ENCODE results near the gene SPAG6.

- TF ChIP-seq, protein P1, sequence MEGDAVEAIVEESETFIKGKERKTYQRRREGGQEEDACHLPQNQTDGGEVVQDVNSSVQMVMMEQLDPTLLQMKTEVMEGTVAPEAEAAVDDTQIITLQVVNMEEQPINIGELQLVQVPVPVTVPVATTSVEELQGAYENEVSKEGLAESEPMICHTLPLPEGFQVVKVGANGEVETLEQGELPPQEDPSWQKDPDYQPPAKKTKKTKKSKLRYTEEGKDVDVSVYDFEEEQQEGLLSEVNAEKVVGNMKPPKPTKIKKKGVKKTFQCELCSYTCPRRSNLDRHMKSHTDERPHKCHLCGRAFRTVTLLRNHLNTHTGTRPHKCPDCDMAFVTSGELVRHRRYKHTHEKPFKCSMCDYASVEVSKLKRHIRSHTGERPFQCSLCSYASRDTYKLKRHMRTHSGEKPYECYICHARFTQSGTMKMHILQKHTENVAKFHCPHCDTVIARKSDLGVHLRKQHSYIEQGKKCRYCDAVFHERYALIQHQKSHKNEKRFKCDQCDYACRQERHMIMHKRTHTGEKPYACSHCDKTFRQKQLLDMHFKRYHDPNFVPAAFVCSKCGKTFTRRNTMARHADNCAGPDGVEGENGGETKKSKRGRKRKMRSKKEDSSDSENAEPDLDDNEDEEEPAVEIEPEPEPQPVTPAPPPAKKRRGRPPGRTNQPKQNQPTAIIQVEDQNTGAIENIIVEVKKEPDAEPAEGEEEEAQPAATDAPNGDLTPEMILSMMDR (IDR thresholded peaks at IDR 0.05) = no peak
- no peak for TF ChIP-seq POLR2A (IDR thresholded peaks at IDR 0.05)
Measured at GRCh38 chr10:22427890-22428571, 82.7 kb downstream of the SPAG6 start.
